Esophagus squamous epithelium (tissue), 4 donors: ENCODE measurements around the gene DYNLT4.

Experiments
- CTCF ChIP-seq, 6 experiments: fragments of 450-650 bp in 4 of 6; fragments of 200-600 bp in 2 of 6; sonication (generic) in 2 of 6; IDR thresholded peaks; one replicate each; pipeline ENCODE4 v1.5.1; 2016 to 2019; ENCODE audit warnings: antibody characterized with exemption in 6 of 6, mild to moderate bottlenecking in 4 of 6, moderate library complexity in 4 of 6
- POLR2A ChIP-seq, 4 donors: fragments of 450-650 bp; IDR thresholded peaks; one replicate each; pipeline ENCODE4 v1.6.1; 2017; ENCODE audit warnings: antibody characterized with exemption in 4 of 4, mild to moderate bottlenecking in 4 of 4, moderate library complexity in 3 of 4

DNA sequence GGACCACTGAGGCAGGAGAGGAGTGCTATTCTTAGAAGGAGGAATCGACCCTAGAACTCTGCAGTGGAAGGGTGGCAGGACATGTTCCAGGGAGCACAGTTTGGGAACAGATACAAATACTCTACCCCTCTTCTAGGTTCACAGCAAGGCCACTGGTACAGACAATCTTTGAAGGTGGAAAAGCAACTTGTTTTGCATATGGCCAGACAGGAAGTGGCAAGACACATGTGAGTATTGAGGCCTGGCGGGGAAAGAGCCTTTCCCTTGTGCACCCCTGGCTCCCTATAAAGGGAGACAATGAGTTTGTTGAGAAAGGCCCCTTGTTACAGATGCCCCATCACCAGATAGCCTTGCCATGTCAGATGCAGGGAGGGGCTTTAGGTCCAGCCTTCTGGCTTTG, 49.7 kb downstream of the DYNLT4 start:
- TF ChIP-seq CTCF (IDR thresholded peaks at IDR 0.05) (no peak), POLR2A (IDR thresholded peaks at IDR 0.05) (no peak)
